ENCODE data around the gene FARP1.

GRCh38 chr13:98353750-98354149, 210.9 kb downstream of the FARP1 start:
- TF ChIP-seq, protein P1, sequence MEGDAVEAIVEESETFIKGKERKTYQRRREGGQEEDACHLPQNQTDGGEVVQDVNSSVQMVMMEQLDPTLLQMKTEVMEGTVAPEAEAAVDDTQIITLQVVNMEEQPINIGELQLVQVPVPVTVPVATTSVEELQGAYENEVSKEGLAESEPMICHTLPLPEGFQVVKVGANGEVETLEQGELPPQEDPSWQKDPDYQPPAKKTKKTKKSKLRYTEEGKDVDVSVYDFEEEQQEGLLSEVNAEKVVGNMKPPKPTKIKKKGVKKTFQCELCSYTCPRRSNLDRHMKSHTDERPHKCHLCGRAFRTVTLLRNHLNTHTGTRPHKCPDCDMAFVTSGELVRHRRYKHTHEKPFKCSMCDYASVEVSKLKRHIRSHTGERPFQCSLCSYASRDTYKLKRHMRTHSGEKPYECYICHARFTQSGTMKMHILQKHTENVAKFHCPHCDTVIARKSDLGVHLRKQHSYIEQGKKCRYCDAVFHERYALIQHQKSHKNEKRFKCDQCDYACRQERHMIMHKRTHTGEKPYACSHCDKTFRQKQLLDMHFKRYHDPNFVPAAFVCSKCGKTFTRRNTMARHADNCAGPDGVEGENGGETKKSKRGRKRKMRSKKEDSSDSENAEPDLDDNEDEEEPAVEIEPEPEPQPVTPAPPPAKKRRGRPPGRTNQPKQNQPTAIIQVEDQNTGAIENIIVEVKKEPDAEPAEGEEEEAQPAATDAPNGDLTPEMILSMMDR (IDR thresholded peaks at IDR 0.05): no peak
- no peak for TF ChIP-seq POLR2A (IDR thresholded peaks at IDR 0.05)
